Measurements from ENCODE around the gene CSNK1G3. TPM values are rescaled to one million over a fixed set of nuclear protein-coding genes. Genes with fewer than 3 reads are reported as not detected.

The CSNK1G3 gene
- total and polyA plus RNA-seq, 2 of the 4 experiments (the other 2 are of a cell fraction) = 16.4 to 26.2 TPM

DNA sequence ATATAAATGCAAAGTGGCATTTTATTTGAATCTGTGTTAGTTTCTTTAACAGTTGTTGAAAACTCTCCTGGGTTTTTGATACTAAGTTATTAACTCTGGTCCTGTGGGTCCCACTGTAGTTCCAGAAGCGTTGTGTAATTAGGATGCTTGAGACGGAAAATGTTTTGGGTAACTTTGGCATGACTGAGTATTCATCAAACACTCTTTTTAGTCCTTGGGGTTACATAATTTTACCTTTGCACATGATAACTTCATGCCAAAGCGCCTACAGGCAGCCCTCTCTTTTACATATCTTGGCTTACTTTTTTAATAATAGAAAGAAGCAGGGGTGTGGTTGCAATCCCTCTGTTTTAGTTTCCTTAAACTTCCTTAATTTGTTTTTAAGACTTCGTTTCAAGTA lies 12.2 kb downstream of the CSNK1G3 start:
- H2BK20ac ChIP-seq (ENCODE audit: low read depth, low read length) = no peak overlapping the region
- no peak overlapping the region for H2AK5ac ChIP-seq (ENCODE audit: low read depth, low read length)
- no peak for DNase-seq
- no peaks in the 10 kb centered on the region; the same call in 1 of the 2 replicates for H3K36me3 ChIP-seq (ENCODE audit: control insufficient read depth, insufficient read depth, low read length)
- no peaks in the 10 kb centered on the region for H3K4me1 ChIP-seq (ENCODE audit: control insufficient read depth, insufficient read depth, low read length)
- no peak overlapping the region for H3K14ac ChIP-seq (replicated peaks; ENCODE audit: low read depth, low read length)
- intact Hi-C loops (cut with micrococcal nuclease) = loop anchor here (5.0 kb wide), 1 partner anchor 68 kb away; no protein-coding TSS in a partner anchor
- dilution Hi-C loops (cut with HindIII; ENCODE audit: low sequenced_read_pairs, unreplicated experiment) = no loop called here
- H4K5ac ChIP-seq (ENCODE audit: low read depth, low read length) = no peak overlapping the region
- no peak overlapping the region for H2AK9ac ChIP-seq (replicated peaks; ENCODE audit: low read depth, low read length, poor library complexity)
- no peak overlapping the region for H2BK5ac ChIP-seq (ENCODE audit: low read depth, low read length, poor library complexity, severe bottlenecking)
- H3K27ac ChIP-seq (ENCODE audit: insufficient read depth, low read length) = no peak overlapping the region
- H3K18ac ChIP-seq (ENCODE audit: low read depth, low read length) = no peak overlapping the region
- H3K9ac ChIP-seq (ENCODE audit: low read depth, low read length) = no peak overlapping the region
- no peak overlapping the region for H3K4me3 ChIP-seq (ENCODE audit: insufficient read depth, low read depth, low read length)
- no peak overlapping the region for H3K4me2 ChIP-seq (ENCODE audit: low read depth, low read length)
- no peak overlapping the region for H4K91ac ChIP-seq (ENCODE audit: insufficient read depth, low read depth, low read length)
- ChIA-PET CTCF (no interaction called here), POLR2A (ENCODE audit: unreplicated experiment) (no interaction called here)
- no TSS peak for BruUV-seq (replicated peaks)
- H2BK15ac ChIP-seq (ENCODE audit: low read depth, low read length) = no peak overlapping the region
- H2AFZ ChIP-seq (replicated peaks; ENCODE audit: low read length, poor library complexity) = no peak overlapping the region
- no peak overlapping the region for H3K23ac ChIP-seq (ENCODE audit: low read depth, low read length)
- H4K20me1 ChIP-seq (ENCODE audit: insufficient read depth, low read length) = peaks cover 31% of the 10 kb centered on the region; the same call in 1 of the 2 replicates
- H4K8ac ChIP-seq (ENCODE audit: low read depth in 2 of 2, low read length in 2 of 2) = no peak overlapping the region
- H3K4ac ChIP-seq (ENCODE audit: low read depth, low read length) = no peak overlapping the region
- WGBS, 2 experiments (ENCODE audit: extremely low coverage in 2 of 2, insufficient read length in 1 of 2) = no CpG with 5 or more reads among the region's 4 CpGs
- no peak for ATAC-seq (ENCODE audit: low read depth)
- H2BK120ac ChIP-seq (ENCODE audit: low read depth, low read length) = no peak overlapping the region
- H3K56ac ChIP-seq (ENCODE audit: extremely low read depth, insufficient read depth, low read length) = no peak overlapping the region
- no peaks in the 10 kb centered on the region for H3K27me3 ChIP-seq (ENCODE audit: control insufficient read depth, insufficient read depth, low read length)
- TF ChIP-seq MXI1 (IDR thresholded peaks at IDR 0.05; ENCODE audit: borderline replicate concordance, low read depth, low read length) = no peak
- TF ChIP-seq, protein P1, sequence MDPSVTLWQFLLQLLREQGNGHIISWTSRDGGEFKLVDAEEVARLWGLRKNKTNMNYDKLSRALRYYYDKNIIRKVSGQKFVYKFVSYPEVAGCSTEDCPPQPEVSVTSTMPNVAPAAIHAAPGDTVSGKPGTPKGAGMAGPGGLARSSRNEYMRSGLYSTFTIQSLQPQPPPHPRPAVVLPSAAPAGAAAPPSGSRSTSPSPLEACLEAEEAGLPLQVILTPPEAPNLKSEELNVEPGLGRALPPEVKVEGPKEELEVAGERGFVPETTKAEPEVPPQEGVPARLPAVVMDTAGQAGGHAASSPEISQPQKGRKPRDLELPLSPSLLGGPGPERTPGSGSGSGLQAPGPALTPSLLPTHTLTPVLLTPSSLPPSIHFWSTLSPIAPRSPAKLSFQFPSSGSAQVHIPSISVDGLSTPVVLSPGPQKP (IDR thresholded peaks at IDR 0.05; ENCODE audit: borderline replicate concordance, low read depth, low read length) = no peak
- no peak for TF ChIP-seq POLR2A (IDR thresholded peaks at IDR 0.05; ENCODE audit: low read depth, low read length)
- TF ChIP-seq RFX5 (IDR thresholded peaks at IDR 0.05; ENCODE audit: low read depth, low read length) = no peak
- TF ChIP-seq, protein P2, sequence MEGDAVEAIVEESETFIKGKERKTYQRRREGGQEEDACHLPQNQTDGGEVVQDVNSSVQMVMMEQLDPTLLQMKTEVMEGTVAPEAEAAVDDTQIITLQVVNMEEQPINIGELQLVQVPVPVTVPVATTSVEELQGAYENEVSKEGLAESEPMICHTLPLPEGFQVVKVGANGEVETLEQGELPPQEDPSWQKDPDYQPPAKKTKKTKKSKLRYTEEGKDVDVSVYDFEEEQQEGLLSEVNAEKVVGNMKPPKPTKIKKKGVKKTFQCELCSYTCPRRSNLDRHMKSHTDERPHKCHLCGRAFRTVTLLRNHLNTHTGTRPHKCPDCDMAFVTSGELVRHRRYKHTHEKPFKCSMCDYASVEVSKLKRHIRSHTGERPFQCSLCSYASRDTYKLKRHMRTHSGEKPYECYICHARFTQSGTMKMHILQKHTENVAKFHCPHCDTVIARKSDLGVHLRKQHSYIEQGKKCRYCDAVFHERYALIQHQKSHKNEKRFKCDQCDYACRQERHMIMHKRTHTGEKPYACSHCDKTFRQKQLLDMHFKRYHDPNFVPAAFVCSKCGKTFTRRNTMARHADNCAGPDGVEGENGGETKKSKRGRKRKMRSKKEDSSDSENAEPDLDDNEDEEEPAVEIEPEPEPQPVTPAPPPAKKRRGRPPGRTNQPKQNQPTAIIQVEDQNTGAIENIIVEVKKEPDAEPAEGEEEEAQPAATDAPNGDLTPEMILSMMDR (conservative IDR thresholded peaks at IDR 0.05; ENCODE audit: low read depth, low read length) = no peak
- TF ChIP-seq MAFK (IDR thresholded peaks at IDR 0.05; ENCODE audit: low read depth, low read length) = no peak
- TF ChIP-seq RAD21 (IDR thresholded peaks at IDR 0.05; ENCODE audit: low read length) = no peak
- H3K9me3 ChIP-seq (ENCODE audit: control insufficient read depth, insufficient read depth, low read length) = no peaks in the 10 kb centered on the region
- H3K9me1 ChIP-seq (ENCODE audit: insufficient read depth, low read length) = no peaks in the 10 kb centered on the region
- in situ Hi-C loops (cut with MboI; ENCODE audit: low sequenced_read_pairs) = no loop called here
- H3K79me1 ChIP-seq (ENCODE audit: low read depth in 1 of 2, low read length in 2 of 2) = peaks cover 13 to 45% of the 10 kb centered on the region in 2 experiments

Measured in IMR-90 (cell line).